ENCODE data around the gene RFC2. TPM values are rescaled to one million over a fixed set of nuclear protein-coding genes. Genes with fewer than 3 reads are reported as not detected.
"Not testable (repeated sequence)": the region's sequence is repeated elsewhere in the genome, so short reads cannot be mapped to it uniquely, and the experiment has no call there.

Gene RFC2
- total RNA-seq, 1 donor from 2014 or later, result 23.3 TPM

- no peak for DNase-seq (ENCODE audit: low spot score)
Measured at GRCh38 chr7:74248156-74248555, 6.0 kb downstream of the RFC2 start.

GRCh38 chr7:74246497-74246896 lies 7.7 kb downstream of the RFC2 start:
- no peak for DNase-seq (ENCODE audit: low spot score)

- no peak for DNase-seq (ENCODE audit: low spot score)
Measured at GRCh38 chr7:74242122-74242443, 12.1 kb downstream of the RFC2 start.

GRCh38 chr7:74240482-74240881 lies 13.7 kb downstream of the RFC2 start:
- no peak for DNase-seq (ENCODE audit: low spot score)

DNA sequence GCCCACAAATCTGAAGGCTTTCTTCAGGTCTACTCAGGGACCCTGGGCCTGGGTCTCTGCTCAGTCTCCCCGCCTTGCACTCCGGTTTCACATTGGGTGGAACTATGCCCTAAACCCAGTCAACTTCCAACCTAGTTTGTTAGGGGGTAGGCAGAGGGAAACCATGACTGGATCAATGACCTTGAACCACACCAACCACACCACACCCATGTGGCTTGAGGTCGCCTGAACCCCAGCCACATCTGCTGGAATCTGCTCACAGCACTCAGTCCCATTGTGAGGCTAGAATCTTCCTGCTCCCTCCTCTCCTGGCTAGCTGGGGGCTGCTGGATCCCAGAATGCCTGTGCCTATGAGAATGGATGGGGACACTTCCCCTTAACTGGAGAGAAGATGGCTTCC lies 17.9 kb downstream of the RFC2 start:
- no peak for DNase-seq (ENCODE audit: low spot score)

DNA sequence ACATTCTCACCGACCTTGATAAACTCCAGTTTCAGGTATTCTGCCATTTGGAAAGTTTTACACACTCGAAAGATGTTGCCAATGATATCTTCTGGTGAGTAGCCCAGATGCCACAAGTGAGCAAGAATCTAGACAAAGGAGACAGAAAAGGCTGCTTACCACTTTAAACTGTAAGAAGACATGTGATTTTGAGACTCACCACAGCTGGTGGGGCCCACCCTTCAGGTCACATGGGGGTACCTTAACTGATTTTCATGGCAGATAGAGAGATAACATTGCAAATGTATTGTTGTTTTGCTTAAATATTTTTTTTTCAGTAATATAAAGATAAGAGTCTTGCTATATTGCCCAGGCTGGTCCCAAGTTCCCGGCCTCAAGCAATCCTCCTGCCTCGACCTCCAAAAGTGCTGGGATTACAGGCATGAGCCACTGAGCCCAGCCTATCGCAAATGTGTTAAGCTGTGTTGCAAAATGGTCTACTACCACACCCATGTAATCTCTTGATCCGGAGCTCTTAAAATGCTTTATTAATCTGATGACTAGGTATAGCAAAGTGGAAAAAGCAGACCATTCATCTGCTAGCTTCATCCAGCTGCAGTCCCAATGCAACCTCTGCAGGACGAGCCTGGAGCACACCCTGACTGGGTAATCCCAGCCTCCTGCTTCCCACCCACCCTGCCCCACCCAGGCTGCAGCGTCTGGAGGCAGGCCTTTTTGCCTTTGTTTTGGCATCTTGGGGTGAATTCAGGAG lies 18.5 kb downstream of the RFC2 start:
- no peak for DNase-seq (ENCODE audit: low spot score)

GRCh38 chr7:74233655-74234285 lies 20.4 kb downstream of the RFC2 start:
- DNase-seq (ENCODE audit: low spot score), result no peak

- DNase-seq (ENCODE audit: low spot score), result no peak
Measured at GRCh38 chr7:74231232-74231590, 23.0 kb downstream of the RFC2 start.

GRCh38 chr7:74230446-74231231 lies 23.6 kb downstream of the RFC2 start:
- no peak for DNase-seq (ENCODE audit: low spot score)

DNA sequence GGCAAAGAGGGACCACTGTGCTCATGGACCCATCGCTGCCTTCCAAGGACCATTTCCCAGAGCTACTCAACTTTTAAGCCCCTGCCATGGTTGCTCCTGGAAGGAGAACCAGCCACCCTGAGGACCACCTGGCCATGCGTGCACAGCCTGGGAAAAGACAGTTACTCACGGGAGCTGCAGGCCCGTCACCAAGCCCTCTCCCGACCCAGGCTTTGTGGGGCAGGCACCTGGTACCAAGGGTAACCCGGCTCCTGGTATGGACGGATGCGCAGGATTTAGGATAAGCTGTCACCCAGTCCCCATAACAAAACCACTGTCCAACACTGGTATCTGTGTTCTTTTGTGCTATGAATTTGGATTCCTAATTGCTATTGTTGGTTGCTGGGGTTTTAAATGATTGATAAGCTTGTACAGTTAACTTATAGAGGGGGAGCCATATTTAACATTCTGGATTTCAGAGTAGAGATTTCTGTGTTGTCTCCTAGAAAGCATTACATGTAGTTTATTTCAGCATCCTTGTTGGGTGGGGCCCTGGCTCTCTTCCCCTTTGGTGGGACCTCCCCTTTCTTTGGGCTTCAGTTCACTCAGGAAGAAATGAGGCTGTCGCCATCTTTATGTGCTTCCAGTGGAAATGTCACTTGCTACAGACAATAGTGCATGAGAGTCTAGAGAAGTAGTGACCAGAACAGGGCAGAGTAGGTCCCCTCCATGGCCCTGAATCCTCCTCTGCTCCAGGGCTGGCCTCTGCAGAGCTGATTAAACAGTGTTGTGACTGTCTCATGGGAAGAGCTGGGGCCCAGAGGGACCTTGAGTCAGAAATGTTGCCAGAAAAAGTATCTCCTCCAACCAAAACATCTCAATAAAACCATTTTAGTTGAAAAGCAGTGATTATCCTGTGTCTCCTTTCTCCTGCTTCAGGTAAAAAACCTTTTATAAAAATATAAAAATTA lies 25.0 kb downstream of the RFC2 start:
- no peak for DNase-seq (ENCODE audit: low spot score)

DNA sequence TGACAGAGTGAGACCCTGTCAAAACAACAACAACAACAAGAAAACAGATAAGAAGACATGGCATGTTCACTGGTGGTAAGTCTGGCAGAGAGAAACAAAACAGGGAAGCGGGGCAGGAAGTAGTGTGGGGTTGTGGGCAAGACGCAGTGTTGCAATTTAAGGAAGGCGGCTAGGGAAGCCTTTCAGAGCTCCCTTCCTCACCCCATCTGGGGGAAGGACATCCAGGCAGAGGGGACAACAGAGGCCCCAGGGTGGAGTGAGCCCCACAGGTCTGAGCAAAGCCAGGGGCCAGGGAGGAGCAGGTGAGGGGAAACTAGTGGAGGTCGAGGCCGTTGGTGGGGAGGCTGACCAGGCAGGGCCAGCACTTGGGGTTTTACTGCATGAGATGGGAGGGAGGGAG lies 27.6 kb downstream of the RFC2 start:
- no peak for DNase-seq (ENCODE audit: low spot score)

GRCh38 chr7:74225400-74225799 lies 28.8 kb downstream of the RFC2 start:
- DNase-seq (ENCODE audit: low spot score), result no peak

DNA sequence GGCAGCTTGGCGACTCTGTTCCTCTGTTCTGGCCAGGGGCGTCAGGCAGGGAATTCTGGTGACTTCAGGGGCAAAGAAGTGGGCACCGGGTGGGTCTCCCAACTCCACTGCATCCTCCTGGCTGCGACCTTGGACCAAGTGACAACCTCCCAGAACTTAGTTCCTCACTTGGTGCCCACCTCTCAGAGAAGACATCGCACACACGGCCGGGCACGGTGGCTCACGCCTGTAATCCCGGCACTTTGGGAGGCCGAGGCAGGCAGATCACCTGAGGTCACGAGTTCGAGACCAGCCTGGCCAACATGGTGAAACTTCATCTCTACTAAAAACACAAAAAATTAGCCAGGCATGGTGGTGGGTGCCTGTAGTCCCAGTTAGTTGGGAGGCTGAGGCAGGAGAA lies 29.3 kb downstream of the RFC2 start:
- not testable (repeated sequence) for DNase-seq (ENCODE audit: low spot score)

GRCh38 chr7:74224511-74224832 lies 29.7 kb downstream of the RFC2 start:
- DNase-seq (ENCODE audit: low spot score), result no peak

DNA sequence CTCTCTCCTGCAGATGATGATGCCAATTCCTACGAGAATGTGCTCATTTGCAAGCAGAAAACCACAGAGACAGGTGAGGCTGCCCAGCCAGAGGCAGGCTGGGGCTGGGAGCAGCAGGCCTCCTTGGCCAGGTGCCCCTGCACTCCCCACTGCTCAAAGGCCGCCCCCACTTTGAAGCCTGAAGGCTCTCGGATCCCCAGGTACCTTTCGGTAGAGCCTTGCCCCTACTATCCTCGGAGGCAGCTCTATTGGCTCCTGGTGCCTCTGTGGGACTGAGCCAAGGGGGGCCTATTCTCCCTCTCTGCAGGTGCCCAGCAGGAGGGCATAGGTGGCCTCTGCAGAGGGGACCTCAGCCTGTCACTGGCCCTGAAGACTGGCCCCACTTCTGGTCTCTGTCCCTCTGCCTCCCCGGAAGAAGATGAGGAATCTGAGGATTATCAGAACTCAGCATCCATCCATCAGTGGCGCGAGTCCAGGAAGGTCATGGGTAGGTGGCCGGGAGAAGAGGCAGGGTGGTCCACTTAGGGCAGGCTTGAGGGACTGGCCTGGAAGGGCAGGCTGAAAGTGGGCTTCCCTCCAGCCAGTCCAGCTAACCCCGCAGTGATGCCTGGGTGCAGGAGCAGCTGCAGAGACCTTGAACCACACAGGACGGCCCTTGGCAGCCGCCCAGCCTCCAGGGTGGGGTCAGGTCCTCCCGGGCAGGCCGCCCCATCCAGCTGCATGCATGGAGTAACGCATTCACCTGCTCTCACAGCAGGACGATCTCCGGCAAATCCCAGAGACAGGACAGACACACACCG lies 30.3 kb downstream of the RFC2 start:
- no peak for DNase-seq (ENCODE audit: low spot score)

DNA sequence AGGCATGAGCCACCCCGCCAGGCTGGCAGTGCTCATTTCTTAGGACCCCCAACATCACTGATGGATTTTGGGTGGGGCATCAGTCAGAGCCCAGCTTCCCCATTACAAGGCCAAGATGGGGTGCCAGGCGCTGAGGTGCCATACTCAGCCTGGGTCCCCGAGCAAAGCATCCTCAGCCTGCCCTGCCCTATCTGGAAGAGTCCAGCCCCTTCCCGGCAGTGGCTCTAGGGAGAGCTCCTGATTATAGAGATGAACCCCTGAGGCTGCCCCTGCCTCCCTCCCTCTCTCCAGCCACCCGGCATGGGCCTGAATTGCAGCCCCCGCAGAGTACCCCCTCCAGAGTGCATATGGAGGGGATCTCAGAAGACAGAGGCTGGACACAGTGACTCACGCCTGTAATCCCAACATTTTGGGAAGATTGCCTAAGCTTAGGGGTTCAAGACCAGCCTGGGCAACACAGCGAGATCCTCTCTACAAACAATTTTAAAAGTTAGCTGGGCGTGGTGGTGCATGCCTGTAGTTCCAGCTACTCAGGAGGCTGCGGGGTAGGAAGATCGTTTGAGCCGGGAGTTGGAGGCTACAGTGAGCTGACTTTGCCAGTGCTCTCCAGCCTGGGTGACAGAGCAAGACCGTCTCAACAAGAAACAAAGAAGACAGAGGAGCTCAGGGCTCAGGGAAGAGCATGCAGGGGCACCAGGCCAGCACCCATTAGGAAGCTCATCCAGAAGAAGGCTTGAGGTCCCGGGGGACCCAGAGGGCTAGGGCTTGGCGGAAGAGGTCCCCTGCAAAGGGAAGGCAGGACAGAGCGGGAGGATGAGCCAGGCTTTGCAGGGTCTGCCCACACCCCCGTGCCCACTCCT lies 31.1 kb downstream of the RFC2 start:
- DNase-seq (ENCODE audit: low spot score), result no peak

GRCh38 chr7:74221713-74222112 lies 32.5 kb downstream of the RFC2 start:
- DNase-seq (ENCODE audit: low spot score), result no peak

DNA sequence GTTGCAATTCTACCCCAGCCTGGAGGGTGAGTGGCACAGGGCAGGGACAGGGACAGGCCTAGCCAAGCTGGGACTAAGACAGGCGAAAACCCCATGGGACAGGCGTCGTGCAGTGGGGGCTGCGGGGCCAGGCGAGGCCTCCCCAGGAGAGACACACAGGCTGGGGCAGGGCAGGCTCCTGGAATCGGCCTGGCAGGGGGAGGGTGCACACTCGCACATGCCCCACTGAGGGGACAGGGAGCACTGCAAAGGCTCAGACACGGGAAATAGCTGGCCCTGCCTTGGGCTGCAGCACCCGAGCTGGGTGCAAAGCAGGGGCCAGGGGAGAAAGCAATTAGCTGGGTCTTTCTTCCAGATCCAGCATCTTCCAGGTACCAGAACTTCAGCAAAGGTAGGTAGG lies 34.0 kb downstream of the RFC2 start:
- DNase-seq (ENCODE audit: low spot score), result no peak

- no peak for DNase-seq (ENCODE audit: low spot score)
Measured at GRCh38 chr7:74219416-74219815, 34.8 kb downstream of the RFC2 start.

GRCh38 chr7:74218343-74218698 lies 35.9 kb downstream of the RFC2 start:
- no peak for DNase-seq (ENCODE audit: low spot score)
